K562 (cell line): Measurements from ENCODE around the gene RAB2B. TPM values are rescaled to one million over a fixed set of nuclear protein-coding genes. Genes with fewer than 3 reads are reported as not detected.

ENCODE experiments used
- MYBL2 ChIP-seq, 2 experiments: fragments of 450-650 bp in 1 of 2; sonication (generic) in 1 of 2; formaldehyde crosslinking in 1 of 2; IDR thresholded peaks; 2 replicates each; pipeline versions ENCODE4 v1.6.1 to v1.8.1; 2017 to 2022; ENCODE audit warnings: borderline replicate concordance in 1 of 2, inconsistent platforms in 1 of 2, low read depth in 1 of 2, mild to moderate bottlenecking in 1 of 2, missing genetic modification reagents in 1 of 2, moderate library complexity in 1 of 2
- PML ChIP-seq: IDR thresholded peaks from 2 replicates; pipeline ENCODE4 v1.6.1; 2012; ENCODE audit warnings: low read length, inconsistent platforms
- RB1 ChIP-seq: fragments of 450-650 bp; IDR thresholded peaks from 2 replicates; pipeline ENCODE4 v1.6.1; 2017; ENCODE audit warnings: low read depth, mild to moderate bottlenecking
- SMAD3 ChIP-seq: fragments of 450-650 bp; formaldehyde crosslinking; conservative IDR thresholded peaks from 2 replicates; pipeline ENCODE4 v1.4.0; 2020; ENCODE audit warnings: mild to moderate bottlenecking
- TAF1 ChIP-seq: IDR thresholded peaks from 2 replicates; pipeline ENCODE4 v1.6.1; 2011; ENCODE audit warnings: mild to moderate bottlenecking, low read length, moderate library complexity; ENCODE audit not compliant: insufficient read depth, control insufficient read depth, severe bottlenecking; ENCODE audit errors: extremely low read depth
- TAL1 ChIP-seq: fragments of 450-650 bp; IDR thresholded peaks from 2 replicates; pipeline ENCODE4 v1.6.1; 2016; ENCODE audit warnings: mild to moderate bottlenecking
- ZC3H11A ChIP-seq: IDR thresholded peaks from 2 replicates; pipeline ENCODE4 v1.6.1; 2012; ENCODE audit warnings: low read depth, low read length, improper control_type of control experiment
- ZNF41 ChIP-seq: fragments of 250-450 bp; sonication (Bioruptor Pico); conservative IDR thresholded peaks from 2 replicates; pipeline ENCODE4 v1.4.0; 2020; ENCODE audit warnings: mild to moderate bottlenecking
- polyA plus RNA-seq, 8 experiments: library from polyadenylated mRNA; depleted of rRNA in 4 of 8; stranded (reverse) in 5 of 8; unstranded in 3 of 8; fragments of >200 nt; fragmentation: Nextera tagmentation in 2 of 8; fragmentation: Illumina TruSeq in 1 of 8; extraction: Ambion mirVana in 2 of 8; extraction: Trizol in 1 of 8; gene quantifications; 2 replicates each; pipeline versions ENCODE4 v1.2.1 to v1.2.3, GENCODE V29; 2011 to 2014; ENCODE audit warnings: inconsistent platforms in 1 of 8, missing spikeins in 1 of 8
- total RNA-seq, 7 experiments: library from RNA; depleted of rRNA in 6 of 7; stranded (reverse); fragments of >200 nt in 6 of 7; fragmentation: Illumina TruSeq in 2 of 7; extraction: Trizol in 2 of 7; gene quantifications; 2 replicates each; pipeline versions ENCODE4 v1.2.1 to v1.2.3, GENCODE V29; 2011 to 2021; ENCODE audit warnings: low replicate concordance in 1 of 7
- TF ChIP-seq, protein P1 (sequence below), 2 experiments: fragments of 200-800 bp in 1 of 2; sonication (Bioruptor generic) in 1 of 2; sonication (generic) in 1 of 2; formaldehyde crosslinking in 1 of 2; IDR thresholded peaks in 1 of 2; conservative IDR thresholded peaks in 1 of 2; 2 replicates each; pipeline versions ENCODE4 v1.5.0 to v1.6.1; 2016 to 2020; ENCODE audit warnings: missing compliant biosample characterization in 1 of 2, missing genetic modification characterization in 1 of 2, missing genetic modification reagents in 1 of 2
- TF ChIP-seq, protein P2 (sequence below): fragments of 200-600 bp; sonication (generic); IDR thresholded peaks from one replicate; pipeline ENCODE4 v1.6.1; 2012; ENCODE audit warnings: mild to moderate bottlenecking, low read depth, low read length, inconsistent platforms
- TF ChIP-seq, protein P3 (sequence below): fragments of 200-800 bp; sonication (Bioruptor generic); IDR thresholded peaks from 2 replicates; pipeline ENCODE4 v1.6.1; 2017; ENCODE audit warnings: missing genetic modification characterization, missing compliant biosample characterization

Gene RAB2B
- total and polyA plus RNA-seq, 9 of the 15 experiments (the other 6 are each of a cell fraction or from before 2014, with no cell fraction given): 4.6 to 19.8 (median 9.8) TPM

DNA sequence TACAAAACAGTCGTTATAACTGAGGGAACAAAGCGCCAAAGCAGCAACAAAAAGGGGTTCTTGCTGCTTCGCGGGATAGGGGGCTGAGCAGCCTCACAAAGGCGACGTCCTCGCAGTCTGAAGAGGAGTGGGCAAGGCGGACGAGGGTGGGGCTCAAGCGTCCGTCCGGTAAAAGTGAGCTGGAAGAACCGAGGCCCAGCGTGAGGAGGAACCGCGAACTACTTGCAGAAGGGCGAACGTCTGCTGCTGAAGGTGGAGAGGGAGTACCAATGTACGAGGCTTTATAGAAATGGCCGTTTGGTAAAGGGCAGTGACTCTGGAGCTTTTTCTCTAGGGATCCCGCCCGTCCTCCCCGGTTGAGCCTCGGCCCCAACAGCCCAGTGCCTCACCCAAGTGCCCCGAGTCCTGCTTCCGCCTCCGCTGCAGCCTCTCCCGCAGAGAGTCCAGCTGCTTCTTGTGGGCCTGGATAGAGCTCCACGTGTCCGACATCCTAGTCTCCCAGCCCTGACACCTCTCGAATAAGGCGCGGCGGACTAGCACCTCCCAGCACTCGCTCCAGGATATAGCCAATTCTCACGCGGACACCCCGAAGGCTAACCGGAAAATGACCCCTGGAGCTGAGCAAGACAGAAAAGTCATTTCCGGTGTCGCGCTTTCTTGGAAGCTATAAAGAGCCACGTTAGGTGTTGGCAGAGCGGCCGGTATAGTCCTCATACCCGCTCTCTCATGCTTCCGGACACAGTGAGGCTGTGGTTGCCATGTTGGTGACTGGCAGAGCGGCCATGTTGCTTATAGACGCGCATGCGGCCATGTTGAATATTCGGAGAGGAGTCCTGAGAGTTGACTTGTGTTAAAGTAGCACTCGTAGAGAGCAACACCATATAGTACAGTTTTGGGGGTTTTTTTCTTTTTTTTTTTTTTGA lies 34.2 kb upstream of the RAB2B start, which contains the start of gene METTL3 (continued):
- TF ChIP-seq, protein P1, sequence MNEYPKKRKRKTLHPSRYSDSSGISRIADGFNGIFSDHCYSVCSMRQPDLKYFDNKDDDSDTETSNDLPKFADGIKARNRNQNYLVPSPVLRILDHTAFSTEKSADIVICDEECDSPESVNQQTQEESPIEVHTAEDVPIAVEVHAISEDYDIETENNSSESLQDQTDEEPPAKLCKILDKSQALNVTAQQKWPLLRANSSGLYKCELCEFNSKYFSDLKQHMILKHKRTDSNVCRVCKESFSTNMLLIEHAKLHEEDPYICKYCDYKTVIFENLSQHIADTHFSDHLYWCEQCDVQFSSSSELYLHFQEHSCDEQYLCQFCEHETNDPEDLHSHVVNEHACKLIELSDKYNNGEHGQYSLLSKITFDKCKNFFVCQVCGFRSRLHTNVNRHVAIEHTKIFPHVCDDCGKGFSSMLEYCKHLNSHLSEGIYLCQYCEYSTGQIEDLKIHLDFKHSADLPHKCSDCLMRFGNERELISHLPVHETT (CRISPR knock-in tag; conservative IDR thresholded peaks at IDR 0.05 in 1 of 2, IDR thresholded peaks at IDR 0.05 in 1 of 2): peak in 1 of 2 experiments; percentile 82; a peak in 2 of 4 replicates
- peak; percentile 68; the same call in 1 of the 2 replicates for TF ChIP-seq SMAD3 (CRISPR knock-in tag)
- 0 out of 2 replicates have a peak, but pooled peaks have one; percentile 29 for TF ChIP-seq RB1
- peak; percentile 60; the same call in 1 of the 2 replicates for TF ChIP-seq ZC3H11A
- no peak for TF ChIP-seq TAL1
- TF ChIP-seq, protein P2, sequence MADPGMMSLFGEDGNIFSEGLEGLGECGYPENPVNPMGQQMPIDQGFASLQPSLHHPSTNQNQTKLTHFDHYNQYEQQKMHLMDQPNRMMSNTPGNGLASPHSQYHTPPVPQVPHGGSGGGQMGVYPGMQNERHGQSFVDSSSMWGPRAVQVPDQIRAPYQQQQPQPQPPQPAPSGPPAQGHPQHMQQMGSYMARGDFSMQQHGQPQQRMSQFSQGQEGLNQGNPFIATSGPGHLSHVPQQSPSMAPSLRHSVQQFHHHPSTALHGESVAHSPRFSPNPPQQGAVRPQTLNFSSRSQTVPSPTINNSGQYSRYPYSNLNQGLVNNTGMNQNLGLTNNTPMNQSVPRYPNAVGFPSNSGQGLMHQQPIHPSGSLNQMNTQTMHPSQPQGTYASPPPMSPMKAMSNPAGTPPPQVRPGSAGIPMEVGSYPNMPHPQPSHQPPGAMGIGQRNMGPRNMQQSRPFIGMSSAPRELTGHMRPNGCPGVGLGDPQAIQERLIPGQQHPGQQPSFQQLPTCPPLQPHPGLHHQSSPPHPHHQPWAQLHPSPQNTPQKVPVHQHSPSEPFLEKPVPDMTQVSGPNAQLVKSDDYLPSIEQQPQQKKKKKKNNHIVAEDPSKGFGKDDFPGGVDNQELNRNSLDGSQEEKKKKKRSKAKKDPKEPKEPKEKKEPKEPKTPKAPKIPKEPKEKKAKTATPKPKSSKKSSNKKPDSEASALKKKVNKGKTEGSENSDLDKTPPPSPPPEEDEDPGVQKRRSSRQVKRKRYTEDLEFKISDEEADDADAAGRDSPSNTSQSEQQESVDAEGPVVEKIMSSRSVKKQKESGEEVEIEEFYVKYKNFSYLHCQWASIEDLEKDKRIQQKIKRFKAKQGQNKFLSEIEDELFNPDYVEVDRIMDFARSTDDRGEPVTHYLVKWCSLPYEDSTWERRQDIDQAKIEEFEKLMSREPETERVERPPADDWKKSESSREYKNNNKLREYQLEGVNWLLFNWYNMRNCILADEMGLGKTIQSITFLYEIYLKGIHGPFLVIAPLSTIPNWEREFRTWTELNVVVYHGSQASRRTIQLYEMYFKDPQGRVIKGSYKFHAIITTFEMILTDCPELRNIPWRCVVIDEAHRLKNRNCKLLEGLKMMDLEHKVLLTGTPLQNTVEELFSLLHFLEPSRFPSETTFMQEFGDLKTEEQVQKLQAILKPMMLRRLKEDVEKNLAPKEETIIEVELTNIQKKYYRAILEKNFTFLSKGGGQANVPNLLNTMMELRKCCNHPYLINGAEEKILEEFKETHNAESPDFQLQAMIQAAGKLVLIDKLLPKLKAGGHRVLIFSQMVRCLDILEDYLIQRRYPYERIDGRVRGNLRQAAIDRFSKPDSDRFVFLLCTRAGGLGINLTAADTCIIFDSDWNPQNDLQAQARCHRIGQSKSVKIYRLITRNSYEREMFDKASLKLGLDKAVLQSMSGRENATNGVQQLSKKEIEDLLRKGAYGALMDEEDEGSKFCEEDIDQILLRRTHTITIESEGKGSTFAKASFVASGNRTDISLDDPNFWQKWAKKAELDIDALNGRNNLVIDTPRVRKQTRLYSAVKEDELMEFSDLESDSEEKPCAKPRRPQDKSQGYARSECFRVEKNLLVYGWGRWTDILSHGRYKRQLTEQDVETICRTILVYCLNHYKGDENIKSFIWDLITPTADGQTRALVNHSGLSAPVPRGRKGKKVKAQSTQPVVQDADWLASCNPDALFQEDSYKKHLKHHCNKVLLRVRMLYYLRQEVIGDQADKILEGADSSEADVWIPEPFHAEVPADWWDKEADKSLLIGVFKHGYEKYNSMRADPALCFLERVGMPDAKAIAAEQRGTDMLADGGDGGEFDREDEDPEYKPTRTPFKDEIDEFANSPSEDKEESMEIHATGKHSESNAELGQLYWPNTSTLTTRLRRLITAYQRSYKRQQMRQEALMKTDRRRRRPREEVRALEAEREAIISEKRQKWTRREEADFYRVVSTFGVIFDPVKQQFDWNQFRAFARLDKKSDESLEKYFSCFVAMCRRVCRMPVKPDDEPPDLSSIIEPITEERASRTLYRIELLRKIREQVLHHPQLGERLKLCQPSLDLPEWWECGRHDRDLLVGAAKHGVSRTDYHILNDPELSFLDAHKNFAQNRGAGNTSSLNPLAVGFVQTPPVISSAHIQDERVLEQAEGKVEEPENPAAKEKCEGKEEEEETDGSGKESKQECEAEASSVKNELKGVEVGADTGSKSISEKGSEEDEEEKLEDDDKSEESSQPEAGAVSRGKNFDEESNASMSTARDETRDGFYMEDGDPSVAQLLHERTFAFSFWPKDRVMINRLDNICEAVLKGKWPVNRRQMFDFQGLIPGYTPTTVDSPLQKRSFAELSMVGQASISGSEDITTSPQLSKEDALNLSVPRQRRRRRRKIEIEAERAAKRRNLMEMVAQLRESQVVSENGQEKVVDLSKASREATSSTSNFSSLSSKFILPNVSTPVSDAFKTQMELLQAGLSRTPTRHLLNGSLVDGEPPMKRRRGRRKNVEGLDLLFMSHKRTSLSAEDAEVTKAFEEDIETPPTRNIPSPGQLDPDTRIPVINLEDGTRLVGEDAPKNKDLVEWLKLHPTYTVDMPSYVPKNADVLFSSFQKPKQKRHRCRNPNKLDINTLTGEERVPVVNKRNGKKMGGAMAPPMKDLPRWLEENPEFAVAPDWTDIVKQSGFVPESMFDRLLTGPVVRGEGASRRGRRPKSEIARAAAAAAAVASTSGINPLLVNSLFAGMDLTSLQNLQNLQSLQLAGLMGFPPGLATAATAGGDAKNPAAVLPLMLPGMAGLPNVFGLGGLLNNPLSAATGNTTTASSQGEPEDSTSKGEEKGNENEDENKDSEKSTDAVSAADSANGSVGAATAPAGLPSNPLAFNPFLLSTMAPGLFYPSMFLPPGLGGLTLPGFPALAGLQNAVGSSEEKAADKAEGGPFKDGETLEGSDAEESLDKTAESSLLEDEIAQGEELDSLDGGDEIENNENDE: no peak
- peak; percentile 35; the same call in 1 of the 2 replicates for TF ChIP-seq PML
- TF ChIP-seq ZNF41 (CRISPR knock-in tag): no peak
- TF ChIP-seq TAF1: peak; percentile 85
- TF ChIP-seq, protein P3, sequence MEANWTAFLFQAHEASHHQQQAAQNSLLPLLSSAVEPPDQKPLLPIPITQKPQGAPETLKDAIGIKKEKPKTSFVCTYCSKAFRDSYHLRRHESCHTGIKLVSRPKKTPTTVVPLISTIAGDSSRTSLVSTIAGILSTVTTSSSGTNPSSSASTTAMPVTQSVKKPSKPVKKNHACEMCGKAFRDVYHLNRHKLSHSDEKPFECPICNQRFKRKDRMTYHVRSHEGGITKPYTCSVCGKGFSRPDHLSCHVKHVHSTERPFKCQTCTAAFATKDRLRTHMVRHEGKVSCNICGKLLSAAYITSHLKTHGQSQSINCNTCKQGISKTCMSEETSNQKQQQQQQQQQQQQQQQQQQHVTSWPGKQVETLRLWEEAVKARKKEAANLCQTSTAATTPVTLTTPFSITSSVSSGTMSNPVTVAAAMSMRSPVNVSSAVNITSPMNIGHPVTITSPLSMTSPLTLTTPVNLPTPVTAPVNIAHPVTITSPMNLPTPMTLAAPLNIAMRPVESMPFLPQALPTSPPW: peak; percentile 70
- TF ChIP-seq MYBL2 (IDR thresholded peaks at IDR 0.05; ENCODE audit: low read depth): peak; percentile 87
- TF ChIP-seq MYBL2 (CRISPR knock-in tag; IDR thresholded peaks at IDR 0.05; ENCODE audit: borderline replicate concordance): no peak
